BE2C (cell line): ENCODE measurements around the gene GIT1.

ENCODE experiments used
- DNase-seq: peaks from one replicate; pipeline ENCODE4 v3.0.0-alpha.2; 2020
- H3K27me3 ChIP-seq: fragments of 250-450 bp; sonication (Bioruptor Pico); 2 replicates; pipeline ENCODE4 v1.5.1; 2020; ENCODE audit warnings: mild to moderate bottlenecking
- H3K36me3 ChIP-seq: fragments of 250-450 bp; sonication (Bioruptor Pico); 2 replicates; pipeline ENCODE4 v1.5.1; 2020; ENCODE audit warnings: mild to moderate bottlenecking
- H3K4me1 ChIP-seq: fragments of 250-450 bp; sonication (Bioruptor Pico); 2 replicates; pipeline ENCODE4 v1.5.1; 2020
- H3K4me3 ChIP-seq: 2 replicates; pipeline ENCODE4 v1.5.1; 2011; ENCODE audit warnings: low read depth, low read length
- H3K9me3 ChIP-seq: fragments of 250-450 bp; sonication (Bioruptor Pico); 2 replicates; pipeline ENCODE4 v1.5.1; 2020
- TF ChIP-seq, protein P1 (sequence below): IDR thresholded peaks from 2 replicates; pipeline ENCODE4 v1.5.1; 2012; ENCODE audit warnings: mild to moderate bottlenecking, low read depth, low read length

Gene GIT1

GRCh38 chr17:29613856-29614255 is 24.4 kb upstream of the GIT1 start:
- Histone ChIP-seq H3K4me1 (no peaks in the 10 kb centered on the region), H3K36me3 (peaks cover 13% of the 10 kb centered on the region), H3K9me3 (no peaks in the 10 kb centered on the region), H3K4me3 (no peak overlapping the region), H3K27me3 (no peaks in the 10 kb centered on the region)
- TF ChIP-seq, protein P1, sequence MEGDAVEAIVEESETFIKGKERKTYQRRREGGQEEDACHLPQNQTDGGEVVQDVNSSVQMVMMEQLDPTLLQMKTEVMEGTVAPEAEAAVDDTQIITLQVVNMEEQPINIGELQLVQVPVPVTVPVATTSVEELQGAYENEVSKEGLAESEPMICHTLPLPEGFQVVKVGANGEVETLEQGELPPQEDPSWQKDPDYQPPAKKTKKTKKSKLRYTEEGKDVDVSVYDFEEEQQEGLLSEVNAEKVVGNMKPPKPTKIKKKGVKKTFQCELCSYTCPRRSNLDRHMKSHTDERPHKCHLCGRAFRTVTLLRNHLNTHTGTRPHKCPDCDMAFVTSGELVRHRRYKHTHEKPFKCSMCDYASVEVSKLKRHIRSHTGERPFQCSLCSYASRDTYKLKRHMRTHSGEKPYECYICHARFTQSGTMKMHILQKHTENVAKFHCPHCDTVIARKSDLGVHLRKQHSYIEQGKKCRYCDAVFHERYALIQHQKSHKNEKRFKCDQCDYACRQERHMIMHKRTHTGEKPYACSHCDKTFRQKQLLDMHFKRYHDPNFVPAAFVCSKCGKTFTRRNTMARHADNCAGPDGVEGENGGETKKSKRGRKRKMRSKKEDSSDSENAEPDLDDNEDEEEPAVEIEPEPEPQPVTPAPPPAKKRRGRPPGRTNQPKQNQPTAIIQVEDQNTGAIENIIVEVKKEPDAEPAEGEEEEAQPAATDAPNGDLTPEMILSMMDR: no peak
- no peak for DNase-seq

DNA sequence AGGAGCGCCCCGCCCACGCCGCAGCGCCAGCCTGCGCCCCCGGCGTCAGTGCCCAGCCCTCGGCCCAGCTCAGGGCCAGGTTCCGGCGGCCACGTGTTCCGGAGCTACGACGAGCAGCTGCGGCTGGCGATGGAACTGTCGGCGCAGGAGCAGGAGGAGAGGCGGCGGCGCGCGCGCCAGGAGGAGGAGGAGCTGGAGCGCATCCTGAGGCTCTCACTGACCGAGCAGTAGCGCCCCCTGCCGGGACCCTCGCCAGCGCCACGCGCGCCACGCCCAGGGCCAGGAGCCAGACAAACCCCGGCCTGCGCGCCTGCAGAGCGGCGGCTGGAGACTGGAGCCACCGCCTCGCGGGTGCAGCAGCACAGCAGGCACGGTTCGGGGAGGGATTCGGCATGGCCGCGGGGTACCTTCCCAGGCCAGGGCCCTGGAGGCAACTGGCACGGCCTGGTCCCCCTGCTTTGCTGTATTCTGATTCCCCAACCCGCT is 23.9 kb upstream of the GIT1 start:
- H3K36me3 ChIP-seq: peaks cover 13% of the 10 kb centered on the region
- H3K9me3 ChIP-seq: no peaks in the 10 kb centered on the region

DNA sequence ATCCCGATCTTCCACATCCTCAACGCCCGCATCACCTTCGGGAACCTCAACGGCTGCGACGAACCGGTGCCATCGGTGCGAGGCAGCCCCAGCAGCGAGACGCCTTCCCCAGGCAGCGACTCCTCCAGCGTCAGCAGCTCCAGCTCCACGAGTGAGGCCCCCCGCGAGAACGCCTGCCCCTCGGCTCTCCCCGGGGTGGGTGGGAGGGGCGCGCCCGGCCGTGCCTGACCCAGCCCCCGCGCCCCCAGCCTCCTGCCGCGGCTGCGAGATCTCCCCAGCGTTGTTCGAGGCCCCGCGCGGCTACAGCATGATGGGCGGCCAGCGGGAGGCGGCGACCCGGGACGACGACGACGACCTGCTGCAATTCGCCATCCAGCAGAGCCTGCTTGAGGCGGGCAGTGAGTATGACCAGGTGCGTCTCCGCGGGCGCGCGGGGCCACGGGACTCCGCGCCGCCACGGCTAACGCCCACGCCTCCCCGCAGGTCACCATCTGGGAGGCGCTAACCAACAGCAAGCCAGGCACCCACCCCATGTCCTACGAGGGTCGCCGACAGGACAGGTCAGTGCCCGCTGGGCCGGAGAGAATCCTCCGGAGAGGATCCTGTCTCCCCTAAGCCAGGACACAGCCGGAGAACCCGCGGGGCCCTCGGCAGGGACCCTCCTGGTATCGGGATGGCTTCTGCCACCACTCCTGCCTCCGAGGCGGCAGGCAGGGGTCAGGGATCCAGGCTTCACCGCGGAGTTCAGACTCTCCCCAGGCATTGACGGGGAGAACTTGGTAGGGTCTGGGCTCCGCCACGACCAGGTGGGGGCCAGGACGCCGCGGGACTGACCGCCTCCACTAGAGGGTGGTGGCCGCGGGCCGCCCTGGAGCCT is 23.2 kb upstream of the GIT1 start:
- DNase-seq: no peak
- Histone ChIP-seq H3K36me3 (peaks cover 13% of the 10 kb centered on the region), H3K4me1 (no peaks in the 10 kb centered on the region), H3K27me3 (no peaks in the 10 kb centered on the region), H3K9me3 (no peaks in the 10 kb centered on the region), H3K4me3 (no peak overlapping the region)
- TF ChIP-seq, protein P1: no peak

More for the DNA sequence above, 23.9 kb upstream of the GIT1 start:
- no peak for DNase-seq
- TF ChIP-seq, protein P1: no peak
- Histone ChIP-seq H3K4me1 (no peaks in the 10 kb centered on the region), H3K4me3 (no peak overlapping the region), H3K27me3 (no peaks in the 10 kb centered on the region)

DNA sequence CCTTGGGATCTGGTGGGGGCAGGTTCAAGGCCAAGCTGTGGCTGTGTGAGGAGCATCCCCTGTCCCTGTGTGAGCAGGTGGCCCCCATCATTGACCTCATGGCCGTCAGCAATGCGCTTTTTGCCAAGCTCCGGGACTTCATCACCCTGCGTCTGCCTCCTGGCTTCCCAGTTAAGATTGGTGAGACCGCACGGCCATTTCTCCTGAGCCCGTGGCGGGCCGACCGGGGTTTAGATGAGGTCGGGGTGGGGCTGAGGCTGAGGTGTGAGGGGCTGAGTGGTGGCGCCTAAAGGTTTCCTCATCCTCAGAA is 22.6 kb upstream of the GIT1 start:
- no peaks in the 10 kb centered on the region for H3K9me3 ChIP-seq
- TF ChIP-seq, protein P1: no peak
- peaks cover 13% of the 10 kb centered on the region for H3K36me3 ChIP-seq
- no peak for DNase-seq
- no peak overlapping the region for H3K4me3 ChIP-seq
- no peaks in the 10 kb centered on the region for H3K4me1 ChIP-seq
- no peaks in the 10 kb centered on the region for H3K27me3 ChIP-seq

DNA sequence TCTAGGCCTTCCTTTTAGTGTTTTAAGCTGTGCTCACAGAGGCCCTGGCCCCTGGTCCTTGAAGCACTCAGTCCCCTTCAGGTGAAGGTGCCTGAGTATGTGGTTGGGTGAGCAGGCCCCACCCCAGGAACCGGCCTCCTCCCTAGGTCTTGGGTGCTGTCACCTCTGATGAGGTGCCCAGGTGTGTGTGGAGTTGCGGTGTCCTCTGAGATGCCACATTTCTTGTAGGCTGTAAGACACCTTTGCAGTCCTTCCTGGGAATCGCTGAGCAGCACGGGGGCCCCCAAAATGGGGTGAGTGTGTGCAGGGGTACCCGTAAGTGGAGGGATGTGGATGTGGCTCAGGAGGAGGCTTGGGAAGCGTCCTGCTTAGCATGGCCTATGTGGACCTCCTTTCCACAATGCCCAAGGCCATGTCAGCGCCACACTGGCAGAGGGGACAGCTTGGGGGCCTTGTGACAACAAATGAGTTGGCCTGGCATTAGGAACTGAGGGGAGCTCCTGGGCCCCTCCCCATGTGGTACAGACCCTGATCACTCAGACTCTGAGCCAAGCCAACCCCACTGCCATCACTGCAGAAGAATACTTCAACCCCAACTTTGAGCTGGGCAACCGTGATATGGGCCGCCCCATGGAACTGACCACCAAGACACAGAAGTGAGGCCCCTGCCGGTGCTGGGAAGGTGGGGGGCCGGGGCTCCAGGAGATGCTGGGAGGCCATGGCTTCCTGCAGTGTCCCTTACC is 22.1 kb upstream of the GIT1 start:
- Histone ChIP-seq H3K36me3 (peaks cover 13% of the 10 kb centered on the region), H3K9me3 (no peaks in the 10 kb centered on the region), H3K27me3 (no peaks in the 10 kb centered on the region), H3K4me3 (no peak overlapping the region), H3K4me1 (no peaks in the 10 kb centered on the region)
- no peak for DNase-seq
- TF ChIP-seq, protein P1: no peak

- Histone ChIP-seq H3K4me1 (no peaks in the 10 kb centered on the region), H3K36me3 (peaks cover 13% of the 10 kb centered on the region), H3K4me3 (no peak overlapping the region), H3K9me3 (no peaks in the 10 kb centered on the region), H3K27me3 (no peaks in the 10 kb centered on the region)
- TF ChIP-seq, protein P1: no peak
- DNase-seq: no peak
Measured at GRCh38 chr17:29610395-29610794, 20.9 kb upstream of the GIT1 start.
